BJ (cell line): ENCODE measurements around the gene LSM3. TPM values are rescaled to one million over a fixed set of nuclear protein-coding genes. Genes with fewer than 3 reads are reported as not detected.

Experiments used
- CTCF ChIA-PET: fragments of 350-600 bp; formaldehyde crosslinking; extraction: SDS; loops from one replicate; lab custom pipeline; 2021; ENCODE audit warnings: antibody characterized with exemption, inconsistent platforms; lab: Yijun Ruan, JAX
- POLR2A ChIA-PET: fragments of 300-600 bp; sonication (Branson Sonifier 250); formaldehyde crosslinking; extraction: SDS; loops from one replicate; lab custom pipeline; 2021; ENCODE audit warnings: antibody characterized with exemption; lab: Charles Lee
- DNase-seq: peaks from one replicate; pipeline ENCODE4 v3.0.0-alpha.2; 2011; ENCODE audit warnings: low read depth
- H3K27me3 ChIP-seq: 2 replicates; pipeline ENCODE4 v1.6.0; 2011; ENCODE audit warnings: low read length; ENCODE audit not compliant: control insufficient read depth, insufficient read depth
- H3K36me3 ChIP-seq: 2 replicates; pipeline ENCODE4 v1.5.1; 2011; ENCODE audit warnings: low read length; ENCODE audit not compliant: control insufficient read depth, insufficient read depth
- H3K4me3 ChIP-seq: 2 replicates; pipeline ENCODE4 v1.5.1; 2011; ENCODE audit warnings: low read depth, mild to moderate bottlenecking, control low read depth, low read length
- CTCF ChIP-seq: IDR thresholded peaks from 2 replicates; pipeline ENCODE4 v1.5.1; 2011; ENCODE audit warnings: low read depth, mild to moderate bottlenecking, control low read depth, inconsistent platforms, low read length, moderate library complexity; ENCODE audit not compliant: insufficient read depth
- polyA plus RNA-seq: library from polyadenylated mRNA; depleted of rRNA; stranded (reverse); fragments of >200 nt; gene quantifications from 2 replicates; pipeline ENCODE4 v1.2.3, GENCODE V29; 2011

Gene LSM3
- polyA plus RNA-seq, 1 experiment = 2.7 TPM

DNA sequence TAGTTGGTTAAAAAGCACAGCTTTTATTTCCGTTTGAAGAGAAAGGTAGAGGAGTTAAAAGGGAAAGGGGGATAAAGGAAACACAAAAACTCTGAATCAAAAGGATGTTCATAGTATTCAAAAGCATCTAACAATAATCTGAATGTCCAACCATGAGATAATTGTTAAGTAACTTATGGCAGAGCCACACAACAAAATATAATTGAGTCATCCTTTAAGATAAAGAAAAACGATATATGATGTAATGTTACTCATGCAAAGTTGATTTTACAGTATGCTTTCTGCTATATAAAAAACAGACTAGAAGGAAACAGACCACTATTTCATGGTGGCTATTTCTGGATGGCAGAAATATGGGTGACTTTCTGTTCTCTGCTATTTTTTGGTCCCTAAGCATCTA, 4.1 kb upstream of the LSM3 start:
- no peak for TF ChIP-seq CTCF
- ChIA-PET CTCF (interaction anchor here (1.7 kb wide), 1 partner anchor 29 kb away, joined by 7 read pairs; no protein-coding TSS in a partner anchor), POLR2A (interaction anchor here (0.7 kb wide), 1 partner anchor 50 kb away, joined by 3 read pairs; the partner anchor contains the start of genes CHCHD4 and TMEM43)
- peaks cover 11% of the 10 kb centered on the region for H3K36me3 ChIP-seq
- no peak for DNase-seq
- H3K27me3 ChIP-seq = no peaks in the 10 kb centered on the region
- no peak overlapping the region for H3K4me3 ChIP-seq

DNA sequence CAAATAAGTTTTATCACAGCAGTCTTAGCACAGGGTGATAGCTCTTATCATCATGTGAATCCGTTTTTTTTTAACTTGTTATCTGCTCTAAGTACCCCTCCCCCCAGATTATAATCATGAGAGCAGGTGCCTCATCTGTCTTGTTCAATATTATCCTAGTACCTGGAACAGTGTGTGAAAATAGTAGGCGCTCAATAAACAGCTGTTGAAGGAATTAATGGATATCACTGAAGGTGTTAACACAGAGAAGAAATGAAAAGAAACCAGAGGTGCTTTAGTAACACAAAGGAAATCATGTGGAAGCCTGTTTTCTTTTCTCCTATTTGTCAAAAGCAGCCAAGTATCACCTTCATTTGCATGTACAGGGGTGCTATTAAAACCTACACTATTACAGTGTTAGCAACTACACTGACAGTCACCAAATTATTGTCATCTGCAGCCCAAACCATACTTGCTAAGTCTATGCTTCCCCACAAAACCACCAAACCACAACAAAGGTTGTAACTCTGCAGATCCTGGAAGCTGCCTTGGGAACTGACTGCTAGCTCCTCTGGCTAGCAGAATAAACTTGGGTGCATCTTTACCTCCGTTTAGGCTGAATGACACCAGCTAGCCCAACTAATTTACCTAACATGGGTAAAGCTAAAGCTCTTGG, 3.1 kb upstream of the LSM3 start:
- no peak overlapping the region for H3K4me3 ChIP-seq
- TF ChIP-seq CTCF = no peak
- CTCF ChIA-PET = interaction anchor here (0.9 to 1.7 kb wide), 3 partner anchors 28 to 85 kb away, joined by 3 to 7 read pairs (median 4); partner anchors contain the start of genes CHCHD4 and TMEM43
- no peaks in the 10 kb centered on the region for H3K27me3 ChIP-seq
- peaks cover 8% of the 10 kb centered on the region for H3K36me3 ChIP-seq
- POLR2A ChIA-PET = no interaction called here
- no peak for DNase-seq

- POLR2A ChIA-PET = interaction anchor here (1.0 kb wide), 5 partner anchors 10 to 52 kb away, joined by 3 to 10 read pairs (median 5); partner anchors contain the start of genes CHCHD4 and TMEM43
- Histone ChIP-seq H3K27me3 (no peaks in the 10 kb centered on the region), H3K4me3 (peak overlapping the region; percentile 97), H3K36me3 (peaks cover 2% of the 10 kb centered on the region; the same call in 1 of the 2 replicates)
- TF ChIP-seq CTCF = no peak
- DNase-seq = no peak
- CTCF ChIA-PET = interaction anchor here (1.2 to 2.4 kb wide), 4 partner anchors 32 to 370 kb away, joined by 3 to 8 read pairs (median 4); no protein-coding TSS in a partner anchor
Measured at GRCh38 chr3:14177580-14178246, 904 bp upstream of the LSM3 start.

DNA sequence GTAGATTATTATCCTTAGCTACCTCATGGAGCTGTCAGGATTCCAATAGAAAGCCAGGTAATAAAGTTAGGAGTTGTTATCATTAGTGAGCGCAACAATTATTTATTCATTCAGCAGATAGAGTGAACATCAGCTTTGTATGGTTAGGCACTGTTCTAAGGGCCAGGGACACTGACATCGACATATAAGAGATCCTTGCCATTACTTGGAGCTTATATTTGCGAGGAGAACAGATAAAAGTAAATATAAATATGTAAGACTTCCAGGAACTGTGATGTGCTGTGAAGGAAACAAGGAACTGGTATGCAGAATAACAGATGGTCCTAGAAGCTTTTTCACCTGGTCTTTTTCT, 473 bp downstream of the LSM3 start:
- Histone ChIP-seq H3K27me3 (no peaks in the 10 kb centered on the region), H3K4me3 (peak overlapping the region; percentile 92), H3K36me3 (no peaks in the 10 kb centered on the region)
- POLR2A ChIA-PET = interaction anchor here (0.5 to 1.0 kb wide), 7 partner anchors 8 to 54 kb away, joined by 3 to 10 read pairs (median 5); partner anchors contain the start of genes CHCHD4 and TMEM43
- no peak for DNase-seq
- no peak for TF ChIP-seq CTCF
- CTCF ChIA-PET = interaction anchor here (0.6 to 2.4 kb wide), 6 partner anchors 35 to 523 kb away, joined by 3 to 8 read pairs (median 4); no protein-coding TSS in a partner anchor

DNA sequence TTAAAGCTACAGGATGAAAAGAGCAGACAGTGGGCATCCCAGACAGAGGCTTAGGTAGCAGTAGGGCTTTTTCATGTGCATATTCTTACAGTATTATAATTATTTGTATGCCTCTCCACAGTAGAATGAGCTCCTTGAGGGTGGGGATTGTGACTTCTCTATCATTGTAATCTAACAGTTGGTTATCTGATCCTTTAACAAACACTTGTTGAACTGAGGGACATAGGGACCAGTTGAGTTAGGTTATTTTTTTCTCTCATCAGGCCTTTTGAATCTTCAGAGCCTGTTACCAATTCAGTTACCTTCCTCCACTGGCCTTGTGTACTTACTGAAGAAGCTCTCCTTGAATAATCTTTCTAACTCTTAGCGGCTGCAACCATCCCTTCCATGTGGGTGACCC, 1.2 kb downstream of the LSM3 start:
- no peak for DNase-seq
- POLR2A ChIA-PET = no interaction called here
- H3K27me3 ChIP-seq = no peaks in the 10 kb centered on the region
- no peak overlapping the region for H3K4me3 ChIP-seq
- no peak for TF ChIP-seq CTCF
- H3K36me3 ChIP-seq = no peaks in the 10 kb centered on the region
- CTCF ChIA-PET = interaction anchor here (2.4 kb wide), 1 partner anchor 54 kb away, joined by 8 read pairs; no protein-coding TSS in a partner anchor
